22Rv1 (cell line): ENCODE measurements around the gene TOB2.

ENCODE experiments used
- ZFX ChIP-seq: fragments of 450-650 bp; IDR thresholded peaks from 2 replicates; pipeline ENCODE4 v1.6.1; 2017; ENCODE audit warnings: antibody characterized with exemption, borderline replicate concordance
- TF ChIP-seq, protein P1 (sequence below): fragments of 450-650 bp; IDR thresholded peaks from 2 replicates; pipeline ENCODE4 v1.5.1; 2017; ENCODE audit warnings: mild to moderate bottlenecking

- TF ChIP-seq, protein P1, sequence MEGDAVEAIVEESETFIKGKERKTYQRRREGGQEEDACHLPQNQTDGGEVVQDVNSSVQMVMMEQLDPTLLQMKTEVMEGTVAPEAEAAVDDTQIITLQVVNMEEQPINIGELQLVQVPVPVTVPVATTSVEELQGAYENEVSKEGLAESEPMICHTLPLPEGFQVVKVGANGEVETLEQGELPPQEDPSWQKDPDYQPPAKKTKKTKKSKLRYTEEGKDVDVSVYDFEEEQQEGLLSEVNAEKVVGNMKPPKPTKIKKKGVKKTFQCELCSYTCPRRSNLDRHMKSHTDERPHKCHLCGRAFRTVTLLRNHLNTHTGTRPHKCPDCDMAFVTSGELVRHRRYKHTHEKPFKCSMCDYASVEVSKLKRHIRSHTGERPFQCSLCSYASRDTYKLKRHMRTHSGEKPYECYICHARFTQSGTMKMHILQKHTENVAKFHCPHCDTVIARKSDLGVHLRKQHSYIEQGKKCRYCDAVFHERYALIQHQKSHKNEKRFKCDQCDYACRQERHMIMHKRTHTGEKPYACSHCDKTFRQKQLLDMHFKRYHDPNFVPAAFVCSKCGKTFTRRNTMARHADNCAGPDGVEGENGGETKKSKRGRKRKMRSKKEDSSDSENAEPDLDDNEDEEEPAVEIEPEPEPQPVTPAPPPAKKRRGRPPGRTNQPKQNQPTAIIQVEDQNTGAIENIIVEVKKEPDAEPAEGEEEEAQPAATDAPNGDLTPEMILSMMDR = no peak
- no peak for TF ChIP-seq ZFX
Measured at GRCh38 chr22:41410311-41410751, 36.3 kb downstream of the TOB2 start.
